ENCODE measurements around the gene RAMP1.
"Not testable (repeated sequence)": the region's sequence is repeated elsewhere in the genome, so short reads cannot be mapped to it uniquely, and the experiment has no call there.

GRCh38 chr2:237848940-237849339 lies 10.5 kb upstream of the RAMP1 start:
- TF ChIP-seq CTCF (IDR thresholded peaks at IDR 0.05; ENCODE audit: insufficient read depth, low read length, poor library complexity, severe bottlenecking); EZH2phosphoT487 (conservative IDR thresholded peaks at IDR 0.05; ENCODE audit: low read length): not testable (repeated sequence)

Measured in SU-DHL-6 (cell line).